Measurements from ENCODE around the gene CSNK1E. TPM values are rescaled to one million over a fixed set of nuclear protein-coding genes. Genes with fewer than 3 reads are reported as not detected.

CSNK1E gene
- total and polyA plus RNA-seq, 2 of the 8 experiments (the other 6 are each of a cell fraction or from before 2014, with no cell fraction given) = 247 to 263 TPM

GRCh38 chr22:38353142-38353629 is 36.0 kb upstream of the CSNK1E start (continued):
- TF ChIP-seq SP1 (IDR thresholded peaks at IDR 0.05; ENCODE audit: low read depth, low read length) (no peak), JUND (IDR thresholded peaks at IDR 0.05; ENCODE audit: low read length) (0 out of 2 replicates have a peak, but pooled peaks have one; percentile 20), E2F6 (IDR thresholded peaks at IDR 0.05) (no peak), GABPA (IDR thresholded peaks at IDR 0.05; ENCODE audit: borderline replicate concordance, insufficient read depth, low read length) (peak; percentile 33; the same call in 1 of the 2 replicates), RAD21 (IDR thresholded peaks at IDR 0.05 in 1 of 2, conservative IDR thresholded peaks at IDR 0.05 in 1 of 2; ENCODE audit: low read depth in 2 of 2, low read length in 2 of 2) (peak; percentile 87 to 94), POLR2AphosphoS5 (IDR thresholded peaks at IDR 0.05; ENCODE audit: low read depth, low read length) (peak; percentile 55; the same call in 1 of the 2 replicates), BACH1 (IDR thresholded peaks at IDR 0.05; ENCODE audit: low read length) (0 out of 2 replicates have a peak, but pooled peaks have one; percentile 55), YY1 (IDR thresholded peaks at IDR 0.05; ENCODE audit: low read depth, low read length) (peak; percentile 56; the same call in 1 of the 2 replicates), TAF7 (optimal IDR thresholded peaks at IDR 0.05; ENCODE audit: borderline replicate concordance, low read depth, low read length) (peak; percentile 44), POLR2A (IDR thresholded peaks at IDR 0.05; ENCODE audit: control extremely low read depth in 1 of 2, low read depth in 2 of 2, low read length in 2 of 2) (peak in 1 of 2 experiments; percentile 7; a peak in 2 of 3 replicates), HDAC2 (IDR thresholded peaks at IDR 0.05; ENCODE audit: borderline replicate concordance in 1 of 2, low read depth in 2 of 2, low read length in 2 of 2) (peak in 1 of 2 experiments; percentile 33; a peak in 1 of 4 replicates)

All from H1 (cell line).